A204.1 (cell line): ENCODE measurements around the gene CCSER2.
"Not testable (repeated sequence)": the region's sequence is repeated elsewhere in the genome, so short reads cannot be mapped to it uniquely, and the experiment has no call there.

Experiments
- FAIRE-seq: peaks from 2 replicates; lab custom pipeline; 2012; peaks lifted over from hg19 to GRCh38; lab: Jason Lieb, UNC

Gene CCSER2

DNA sequence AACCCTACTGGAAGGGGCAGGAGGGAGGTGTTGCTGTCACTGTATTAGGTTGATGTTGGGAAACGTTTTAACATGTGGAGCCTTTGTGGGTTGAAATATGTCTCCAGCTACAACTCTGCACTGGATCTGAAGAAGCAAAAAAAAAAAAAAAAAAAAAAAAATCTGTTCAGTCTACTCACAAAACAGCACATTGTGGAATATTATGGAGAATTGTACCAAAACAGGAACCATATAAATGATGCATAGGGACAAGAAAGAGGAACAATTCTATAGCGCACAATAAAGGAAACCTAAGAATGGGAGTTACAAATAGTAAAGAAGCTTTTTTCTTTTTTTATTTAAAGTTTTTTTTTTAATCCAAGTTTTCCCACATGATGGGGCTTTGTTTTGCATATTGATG, 63.8 kb downstream of the CCSER2 start:
- no peak for FAIRE-seq

DNA sequence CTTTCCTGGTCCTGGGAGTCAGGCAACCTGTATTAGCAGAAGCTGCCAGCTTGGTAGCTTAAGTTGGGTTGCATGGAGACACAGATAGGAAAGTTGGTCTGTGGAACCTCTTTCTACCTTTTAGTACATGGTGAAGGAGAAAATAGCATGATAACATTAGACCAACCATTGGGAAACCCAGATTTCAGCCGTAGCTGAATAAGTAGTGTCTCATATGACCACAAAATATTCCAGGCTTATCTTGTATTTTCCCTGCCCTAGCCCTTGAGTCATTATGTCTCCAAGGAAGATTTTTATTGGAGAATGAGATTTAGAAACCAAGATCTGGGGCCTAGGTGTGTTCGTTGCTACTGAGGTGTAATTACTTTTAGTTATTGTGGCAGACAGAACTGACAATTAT, 67.2 kb downstream of the CCSER2 start:
- no peak for FAIRE-seq

DNA sequence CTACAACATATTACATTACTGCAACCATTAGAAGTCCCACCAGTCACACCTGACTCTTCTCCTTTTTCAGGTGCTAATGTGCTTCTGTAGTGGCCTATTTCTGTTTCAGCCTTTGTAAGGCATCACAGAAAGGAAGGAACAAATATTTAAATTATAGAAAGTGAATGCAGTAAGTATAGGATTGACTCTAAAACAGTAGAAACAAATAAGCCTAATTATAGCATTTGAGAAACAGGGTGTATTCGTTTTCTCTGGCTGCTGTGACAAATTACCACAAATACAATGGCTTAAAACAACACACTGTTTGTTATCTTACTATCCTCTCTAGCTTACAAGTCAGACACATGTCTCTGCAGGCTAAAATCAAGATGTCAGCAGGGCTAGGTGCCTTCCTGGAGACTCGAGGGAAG, 69.4 kb downstream of the CCSER2 start:
- no peak for FAIRE-seq

DNA sequence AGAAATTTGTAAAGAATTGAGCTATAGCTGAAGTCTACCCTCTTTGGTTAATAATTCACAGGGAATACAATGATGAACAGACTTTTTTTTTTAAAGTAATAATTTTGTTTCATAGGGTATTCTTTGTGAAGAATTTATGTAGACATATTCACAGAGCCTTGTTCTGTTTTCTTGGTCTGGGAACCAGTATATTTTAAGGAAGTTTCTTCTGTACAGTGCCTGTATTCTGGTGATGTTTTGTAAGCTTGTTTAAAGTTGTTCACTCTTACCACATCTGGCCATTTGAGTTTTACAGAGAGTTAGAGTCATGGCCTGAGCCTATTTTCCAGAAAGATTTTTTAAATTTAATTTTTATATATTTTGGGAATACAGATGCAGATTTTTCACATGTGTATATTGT, 70.3 kb downstream of the CCSER2 start:
- FAIRE-seq: no peak

DNA sequence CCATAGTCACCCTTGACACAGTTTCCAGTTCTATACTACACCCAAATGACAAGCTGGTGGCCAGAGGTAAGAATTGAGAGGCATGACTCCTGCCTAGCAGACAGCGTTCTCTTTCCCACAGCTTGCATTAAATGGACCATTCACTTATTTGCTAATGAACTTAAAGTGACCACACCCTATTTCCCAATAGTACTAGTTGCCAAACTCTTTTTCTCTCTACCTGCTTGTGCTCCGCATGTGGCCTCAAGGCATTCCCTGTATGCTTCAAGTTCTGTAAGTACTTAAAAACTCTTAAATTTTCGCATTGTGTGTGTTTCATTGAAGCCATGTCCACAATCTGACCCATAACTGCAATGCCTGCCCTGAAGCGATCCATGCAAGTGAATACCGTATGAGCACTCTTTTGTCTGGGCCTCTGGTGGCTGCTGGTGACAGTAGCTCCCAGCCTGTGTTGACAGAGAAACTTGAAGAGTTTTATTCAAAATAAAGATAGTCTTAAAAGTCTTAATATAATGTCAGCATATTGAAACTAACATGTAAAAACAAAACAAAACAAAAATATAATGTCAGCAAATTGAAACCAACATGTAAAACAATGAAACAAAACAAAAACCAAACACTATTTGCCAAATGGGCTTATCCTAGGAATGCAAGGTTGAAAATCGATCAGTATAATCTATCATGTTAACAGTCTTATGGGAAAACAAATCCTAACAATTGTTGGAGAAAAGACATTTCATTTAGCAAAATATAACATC, 73.6 kb downstream of the CCSER2 start:
- no peak for FAIRE-seq

DNA sequence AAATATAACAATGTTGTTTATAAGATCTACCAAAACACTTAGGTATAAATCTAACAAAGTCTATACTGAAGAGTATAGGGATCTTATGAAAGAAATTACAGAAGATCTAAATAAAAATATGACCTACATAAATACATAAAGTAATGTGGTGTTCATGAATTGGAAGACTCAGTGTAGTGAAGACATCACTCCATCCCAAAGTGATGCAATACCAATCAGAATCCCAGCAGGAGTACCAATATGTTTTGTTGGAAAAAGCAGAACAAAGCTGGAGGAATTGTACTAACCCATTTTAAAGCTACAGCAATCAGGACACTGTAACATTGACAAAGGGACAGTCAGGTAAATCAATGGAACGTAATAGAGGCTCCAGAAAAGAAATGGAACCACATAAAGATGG, 76.4 kb downstream of the CCSER2 start:
- FAIRE-seq: peak; percentile 78

DNA sequence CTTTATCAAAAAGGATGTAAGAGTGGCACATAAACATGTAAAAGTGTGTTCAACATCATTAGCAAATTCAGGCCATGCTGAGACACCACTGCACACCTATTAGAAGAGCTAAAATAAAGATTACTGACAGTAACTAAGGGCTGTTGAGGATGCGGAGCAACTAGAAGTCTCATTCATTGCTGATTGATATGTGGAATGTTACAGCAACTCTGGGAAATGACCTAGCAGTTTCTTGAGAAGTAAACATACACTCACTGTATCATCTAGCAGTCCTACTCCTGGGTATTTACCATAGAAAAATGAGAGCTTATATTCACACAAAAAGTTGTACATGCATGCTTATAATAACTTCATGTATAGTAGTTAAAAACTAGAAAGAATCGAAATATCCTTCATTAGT, 77.3 kb downstream of the CCSER2 start:
- no peak for FAIRE-seq

DNA sequence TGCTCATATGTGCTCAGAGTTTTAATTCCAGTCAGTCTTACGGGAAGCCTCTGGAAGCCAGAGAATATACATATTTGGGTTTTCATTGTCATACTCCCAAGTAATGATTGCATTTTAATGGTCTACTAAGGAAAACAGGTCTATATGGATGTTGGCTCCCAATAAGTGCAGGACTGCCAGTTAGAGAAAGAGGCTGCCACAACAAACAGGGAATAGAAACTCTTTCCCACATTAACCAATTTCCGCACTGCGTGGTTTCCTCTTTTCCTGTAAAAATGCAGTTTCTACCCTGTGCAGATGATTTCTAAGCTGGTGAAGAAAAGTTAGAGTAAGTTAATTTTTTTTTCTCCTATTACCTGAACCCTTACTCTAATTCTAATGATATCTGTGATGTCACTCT, 78.2 kb downstream of the CCSER2 start:
- FAIRE-seq: no peak

DNA sequence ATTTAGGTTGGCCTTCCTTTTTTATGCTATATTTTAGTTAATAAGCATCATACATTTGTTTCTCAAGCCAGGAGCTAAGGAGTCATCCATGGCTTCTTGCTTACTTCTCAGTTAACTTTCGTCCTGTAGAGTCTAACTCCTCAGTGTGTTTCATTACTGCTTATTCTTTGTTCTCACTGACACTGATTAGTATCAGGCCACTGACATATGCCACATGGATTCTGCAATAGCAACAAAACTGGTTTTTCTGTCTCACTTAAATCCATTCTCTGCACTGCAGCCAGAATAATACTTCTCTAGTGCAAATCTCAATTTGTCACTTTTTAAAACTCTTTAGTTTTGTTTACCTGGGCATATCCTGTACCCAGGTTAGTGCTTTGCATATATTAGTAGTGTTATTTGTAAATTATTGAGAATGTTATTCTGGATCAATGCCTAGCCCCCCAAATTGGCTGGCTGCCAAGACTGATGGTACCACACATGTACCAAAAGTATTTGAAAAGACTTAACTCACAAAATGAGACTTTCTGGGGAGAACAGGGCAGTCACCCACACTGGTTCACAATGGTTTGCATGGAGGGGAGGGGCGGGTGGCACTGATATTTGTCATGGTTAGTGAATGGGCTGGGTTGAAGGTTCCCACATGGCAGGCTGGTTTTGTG, 79.1 kb downstream of the CCSER2 start:
- no peak for FAIRE-seq

DNA sequence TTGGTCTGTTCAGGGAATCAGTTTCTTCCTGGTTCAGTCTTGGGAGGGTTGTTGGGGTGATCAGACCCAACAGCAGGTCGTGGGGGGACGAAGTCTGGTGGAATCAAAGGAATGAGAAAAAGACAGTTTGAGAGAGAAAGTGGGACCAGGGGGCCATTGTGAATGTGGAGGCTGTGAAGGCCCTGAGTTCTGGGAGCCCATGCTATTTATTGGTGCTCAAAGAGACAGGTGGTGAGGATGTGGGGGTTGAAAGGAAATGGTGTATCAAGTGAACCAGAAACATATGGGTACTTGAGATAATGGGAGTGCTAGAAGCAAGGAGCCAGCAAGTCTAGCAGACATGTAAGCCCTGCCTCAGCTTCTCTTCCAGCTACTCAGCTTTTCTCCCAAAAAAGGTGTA, 84.1 kb downstream of the CCSER2 start:
- FAIRE-seq: no peak

DNA sequence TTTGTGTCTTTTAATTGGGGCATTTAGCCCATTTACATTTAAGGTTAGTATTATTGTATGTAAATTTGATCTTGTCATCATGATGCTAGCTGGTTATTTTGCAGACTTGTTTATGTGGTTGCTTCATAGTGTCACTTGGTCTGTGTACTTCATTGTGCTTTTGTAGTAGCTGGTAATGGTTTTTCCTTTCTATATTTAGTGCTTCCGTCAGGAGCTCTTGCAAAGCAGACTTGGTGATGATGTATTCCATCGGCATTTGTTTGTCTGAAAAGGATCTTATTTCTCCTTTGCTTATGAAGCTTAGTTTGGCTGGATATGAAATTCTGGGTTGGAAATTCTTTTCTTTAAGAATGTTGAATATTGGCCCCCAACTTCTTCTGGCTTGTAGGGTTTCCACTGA, 85.7 kb downstream of the CCSER2 start:
- FAIRE-seq: not testable (repeated sequence)

DNA sequence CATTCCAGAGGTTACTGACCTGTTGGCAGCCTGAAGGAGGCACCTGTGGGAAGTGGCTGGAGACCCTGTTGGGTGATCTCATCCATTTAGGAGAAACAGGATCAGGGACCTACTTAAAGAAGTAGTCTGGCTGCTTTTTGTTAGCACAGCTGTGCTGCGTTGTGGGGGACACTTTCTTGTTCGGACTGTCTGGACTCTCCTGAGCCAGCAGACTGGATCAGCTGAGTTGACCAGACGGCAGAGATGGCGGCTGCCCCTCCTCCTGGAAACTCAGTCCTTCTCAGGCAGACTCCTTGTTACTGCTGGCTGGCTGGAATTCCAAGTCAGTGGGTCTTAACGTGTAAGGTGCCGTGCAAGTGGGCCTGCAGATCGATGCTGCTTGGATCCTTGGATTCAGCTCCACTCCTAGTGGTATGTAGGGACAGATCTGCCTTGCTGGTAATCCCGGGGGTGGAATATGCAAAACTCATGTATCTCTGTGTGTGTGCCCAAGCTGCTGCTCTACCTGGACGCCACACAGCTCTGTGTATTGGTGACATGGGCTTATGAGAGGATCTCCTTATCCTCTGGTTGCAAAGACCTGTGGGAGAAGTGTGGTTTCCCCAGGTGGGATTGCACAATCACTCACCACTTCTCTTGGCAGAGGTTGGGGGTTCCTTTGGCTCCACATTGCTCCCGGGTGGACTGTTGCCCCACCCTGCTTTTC, 87.3 kb downstream of the CCSER2 start:
- no peak for FAIRE-seq

DNA sequence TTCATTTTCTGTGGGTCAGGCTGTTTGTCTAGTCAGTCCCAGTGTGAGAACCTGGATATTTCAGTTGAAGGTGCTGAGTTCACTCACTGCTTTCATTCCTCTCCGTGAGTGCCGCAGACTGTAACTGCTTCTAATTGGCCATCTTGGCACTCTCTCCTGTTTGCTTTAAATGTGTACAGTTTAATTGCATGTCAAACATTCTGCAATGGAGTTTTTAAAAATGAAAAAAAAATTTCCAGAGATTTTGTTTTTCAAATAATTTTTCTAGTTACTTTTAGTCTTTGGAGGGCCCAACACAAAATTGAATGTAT, 87.8 kb downstream of the CCSER2 start:
- no peak for FAIRE-seq

DNA sequence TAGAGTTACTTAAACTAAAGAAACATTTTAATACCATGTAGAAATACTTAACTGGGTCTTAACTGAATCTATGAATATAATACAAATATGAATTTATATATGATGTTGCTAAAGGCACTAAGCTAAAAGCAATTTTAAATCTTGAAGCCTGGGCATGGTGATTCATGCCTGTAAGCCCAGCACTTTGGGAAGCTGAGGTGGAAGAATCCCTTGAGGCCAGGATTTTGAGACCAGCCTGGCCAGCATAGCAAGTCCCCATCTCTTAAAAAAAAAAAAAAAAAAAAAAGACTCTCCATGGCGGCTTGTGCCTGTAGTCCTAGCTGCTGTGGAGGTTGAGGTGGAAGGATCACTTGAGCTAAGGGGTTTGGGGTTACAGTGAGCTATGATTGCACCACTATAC, 95.3 kb downstream of the CCSER2 start:
- no peak for FAIRE-seq

DNA sequence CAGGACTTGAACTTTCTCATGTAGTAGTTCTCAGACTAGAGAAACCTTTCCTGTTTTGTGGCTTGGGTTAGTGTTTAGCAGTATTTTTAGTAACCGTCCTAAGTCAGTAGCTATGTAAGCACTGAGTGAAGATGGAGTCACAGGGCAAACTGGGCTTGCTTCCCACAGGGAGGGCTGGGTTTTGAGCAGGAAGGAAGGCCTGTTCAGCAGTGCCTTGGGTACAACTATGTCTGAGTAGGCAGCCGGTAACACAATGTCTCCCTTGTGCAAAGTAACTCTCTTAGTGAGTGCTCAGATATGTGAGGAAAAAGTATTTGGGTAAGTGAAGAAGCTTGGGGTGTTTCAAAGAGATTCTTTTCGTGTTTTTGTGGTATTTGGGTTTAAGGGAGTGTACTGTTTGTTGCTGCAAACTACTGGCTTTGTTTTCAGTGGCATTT, 96.4 kb downstream of the CCSER2 start:
- FAIRE-seq: no peak

DNA sequence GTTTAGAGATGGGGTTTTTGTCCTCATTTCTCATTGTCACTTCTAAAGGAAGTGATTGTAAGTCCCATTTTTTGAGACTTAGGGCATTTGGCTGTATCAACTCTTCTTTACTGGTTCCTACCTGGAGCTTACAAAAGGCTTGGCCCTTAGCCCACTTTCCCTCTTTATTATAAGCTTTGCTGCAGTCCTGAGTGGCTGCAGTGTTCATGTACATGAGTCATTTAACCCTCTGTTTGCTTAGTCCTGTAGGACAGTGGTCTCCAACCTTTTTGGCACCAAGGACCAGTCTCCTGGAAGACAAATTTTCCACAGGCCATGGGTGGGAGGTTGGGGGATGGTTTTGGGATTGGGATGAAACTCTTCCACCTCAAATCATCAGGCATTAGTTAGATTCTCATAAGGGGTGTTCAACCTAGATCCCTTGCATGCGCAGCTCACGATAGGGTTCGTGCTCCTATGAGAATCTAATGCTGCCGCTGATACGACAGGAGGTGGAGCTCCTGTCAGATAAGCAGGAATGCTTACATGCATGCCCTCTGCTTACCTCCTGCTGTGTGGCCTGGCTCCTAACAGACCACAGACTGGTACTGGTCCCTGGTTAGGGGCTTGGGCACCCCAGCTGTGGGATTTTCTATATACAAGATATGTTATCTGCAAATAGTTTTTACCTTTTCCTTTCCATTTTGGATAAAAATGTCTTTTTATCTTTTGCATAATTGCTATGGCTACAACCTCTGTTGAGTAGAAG, 99.7 kb downstream of the CCSER2 start:
- no peak for FAIRE-seq

DNA sequence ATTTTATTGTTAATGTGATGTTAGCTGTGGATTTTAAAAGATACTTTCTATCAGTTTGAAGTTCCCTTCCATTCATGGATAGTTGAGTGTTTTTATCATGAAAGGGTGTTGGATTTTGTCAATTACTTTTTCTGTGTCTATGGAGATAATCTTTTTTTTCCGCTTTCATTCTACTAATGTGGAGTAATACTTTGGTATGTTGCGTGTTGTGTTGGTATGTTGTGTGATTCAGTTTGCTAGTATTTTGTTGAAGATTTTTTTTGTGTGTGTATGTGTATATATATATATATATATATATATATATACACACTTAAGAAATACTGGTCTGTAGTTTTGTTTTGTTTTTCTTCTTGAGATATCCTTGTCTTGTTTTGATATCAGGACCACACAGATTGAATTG, 100.3 kb downstream of the CCSER2 start:
- FAIRE-seq: no peak

DNA sequence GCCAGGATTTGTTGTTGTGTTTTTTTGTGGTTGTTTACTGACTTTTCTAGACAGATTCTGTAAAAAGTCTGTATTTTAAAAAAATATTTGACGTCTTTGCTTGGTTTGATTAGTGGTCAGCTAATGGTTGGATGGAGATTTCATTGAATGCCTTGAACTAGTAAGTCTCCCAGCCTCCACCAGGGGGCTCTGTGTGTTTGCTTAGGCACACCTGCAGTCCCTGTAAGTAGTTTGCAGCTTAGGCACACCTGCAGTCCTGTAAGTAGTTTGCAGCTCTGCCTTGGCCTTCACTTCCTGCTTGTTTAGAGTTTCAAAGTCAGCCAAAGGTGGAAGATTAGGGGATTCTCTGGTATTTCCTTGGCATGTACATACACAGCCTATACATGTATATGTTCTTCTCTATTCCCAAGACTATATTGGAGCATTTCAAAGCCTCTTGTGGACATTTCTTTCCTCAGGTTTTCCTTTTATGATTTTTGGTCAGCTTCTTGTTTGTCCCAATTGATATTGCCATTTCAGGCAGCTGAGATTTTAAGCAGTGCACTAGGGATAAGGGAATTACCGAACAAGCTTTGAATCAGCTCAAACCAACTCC, 101.6 kb downstream of the CCSER2 start:
- no peak for FAIRE-seq

DNA sequence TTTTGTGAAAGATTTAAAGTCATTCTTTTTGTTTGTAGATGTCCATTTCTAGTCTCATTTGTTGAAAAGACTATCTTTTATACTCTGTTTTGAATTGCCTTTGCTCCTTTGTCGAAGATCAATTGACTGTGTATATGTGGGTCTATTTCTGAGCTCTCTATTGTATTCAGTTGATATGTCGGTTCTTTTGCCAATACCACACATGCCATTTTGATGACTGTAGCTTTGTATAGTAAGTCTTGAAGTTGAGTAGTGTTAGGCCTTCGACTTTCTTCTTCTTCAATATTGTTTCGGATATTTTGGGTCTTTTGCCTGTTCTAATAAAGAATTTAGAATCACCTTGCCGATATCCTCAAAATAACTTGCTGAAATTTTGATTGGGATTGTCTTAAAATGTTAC, 104.5 kb downstream of the CCSER2 start:
- FAIRE-seq: no peak

DNA sequence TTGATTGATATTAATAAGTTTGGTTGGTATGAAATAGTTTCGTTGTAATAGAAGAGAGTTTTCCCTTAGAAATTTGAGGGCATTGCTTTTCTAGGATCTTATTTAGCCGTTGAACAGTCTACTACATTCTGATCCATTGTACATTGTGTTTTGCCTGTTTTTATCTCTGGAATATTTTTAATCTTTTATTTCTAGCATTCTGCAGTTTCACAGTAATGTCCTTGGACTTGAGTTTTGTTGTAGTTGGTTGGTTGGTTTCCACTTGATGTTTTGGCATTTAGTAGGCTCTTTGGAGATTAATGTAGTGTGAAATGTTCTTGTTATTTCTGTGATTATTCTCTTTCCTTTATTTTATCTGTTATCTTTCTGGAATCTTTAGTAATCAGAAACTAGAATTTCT, 112.4 kb downstream of the CCSER2 start:
- peak; percentile 68 for FAIRE-seq

DNA sequence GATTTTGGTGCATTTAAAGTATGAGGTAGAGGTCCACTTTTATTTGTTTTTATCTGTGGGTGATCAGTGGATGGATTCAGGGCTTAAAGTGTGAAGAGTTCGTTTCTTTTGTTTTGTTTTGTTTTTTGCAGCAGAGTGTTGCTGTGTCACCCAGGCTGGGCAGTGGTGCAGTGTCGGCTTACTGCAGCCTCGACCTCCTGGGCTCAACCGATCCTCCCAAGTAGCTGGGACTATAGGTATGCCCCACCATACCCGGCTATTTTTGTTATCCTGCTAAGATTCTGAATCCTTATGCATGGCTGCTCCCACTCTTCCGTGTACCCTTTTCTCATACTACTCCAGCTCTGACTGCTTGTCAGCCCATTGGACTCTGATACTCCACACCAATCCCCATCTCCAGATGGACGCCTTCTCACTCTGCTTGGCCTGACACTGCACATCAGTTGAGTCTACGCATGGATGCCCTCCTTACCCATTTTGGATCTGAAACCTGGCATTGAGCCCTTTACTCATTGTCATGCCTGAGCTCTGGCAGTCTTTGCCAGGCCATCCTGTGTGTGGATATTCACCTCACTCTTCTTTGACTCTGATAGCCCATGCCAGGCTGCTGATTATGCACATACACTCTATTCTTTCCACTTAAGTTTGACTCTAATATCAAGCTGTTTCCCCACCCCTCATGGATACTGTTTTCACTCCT, 119.5 kb downstream of the CCSER2 start:
- FAIRE-seq: no peak

DNA sequence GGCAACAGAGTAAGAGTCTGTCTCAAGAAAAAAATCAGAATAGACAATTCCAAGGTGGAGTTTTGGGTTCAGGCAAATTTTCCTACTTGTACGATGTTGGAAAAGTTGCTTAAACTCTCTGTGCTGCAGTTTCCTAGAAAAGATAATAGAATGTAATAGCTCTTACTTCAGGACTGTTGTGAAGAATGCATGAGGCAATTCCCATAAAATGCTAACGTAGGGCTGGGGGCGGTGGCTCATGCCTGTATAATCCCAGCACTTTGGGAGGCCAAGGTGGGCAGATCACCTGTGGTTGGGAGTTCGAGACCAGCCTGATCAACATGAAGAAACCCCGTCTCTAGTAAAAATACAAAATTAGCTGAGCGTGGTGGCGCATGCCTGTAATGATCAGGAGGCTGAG, 121.0 kb downstream of the CCSER2 start:
- not testable (repeated sequence) for FAIRE-seq
